ENCODE measurements around the gene PRR7.

Gene PRR7

DNA sequence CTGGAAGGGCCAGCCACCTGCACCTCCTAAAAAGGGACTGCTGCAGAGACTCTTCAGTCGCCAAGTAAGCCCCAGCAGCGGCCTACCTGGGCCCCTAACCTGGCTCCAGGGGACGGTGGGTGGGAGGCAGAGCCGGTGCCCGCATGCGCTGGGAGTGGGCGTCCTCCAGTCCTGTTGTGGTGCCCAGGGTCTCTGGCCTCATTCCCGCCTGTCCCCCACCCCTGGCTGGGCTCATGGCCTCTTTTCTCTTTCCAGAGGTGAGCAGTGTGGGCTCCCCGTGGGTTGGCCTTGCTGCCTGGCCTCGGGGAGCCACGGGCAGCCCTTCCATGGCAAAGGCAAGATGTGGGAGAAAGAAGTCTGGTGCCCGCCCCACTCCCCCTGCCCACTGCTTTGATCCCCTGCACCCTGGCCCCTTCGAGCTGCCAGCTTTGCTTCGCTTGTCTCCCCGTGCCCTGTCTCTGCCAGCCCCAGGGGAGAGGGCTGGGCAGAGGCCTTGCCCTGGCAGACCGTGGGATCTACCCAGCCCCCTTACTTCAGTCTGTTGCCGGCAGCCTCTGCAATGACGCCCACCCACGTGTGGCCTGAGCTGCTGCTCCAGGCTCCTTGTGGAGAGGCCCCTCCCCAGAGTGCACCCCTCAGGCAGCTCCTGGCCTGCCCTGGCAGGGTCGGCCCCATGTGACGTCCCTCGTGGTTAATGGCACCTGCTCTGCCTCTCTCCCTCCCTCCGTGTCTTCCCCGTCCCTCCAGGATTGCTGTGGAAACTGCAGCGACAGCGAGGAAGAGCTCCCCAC lies 5.4 kb upstream of the PRR7 start:
- no peak for DNase-seq (ENCODE audit: low read depth)
- H3K9ac ChIP-seq (ENCODE audit: low read length): no peak overlapping the region
- no peaks in the 10 kb centered on the region for H3K27me3 ChIP-seq (replicated peaks; ENCODE audit: control insufficient read depth, insufficient read depth, low read length)
- H3K36me3 ChIP-seq (ENCODE audit: control insufficient read depth, insufficient read depth, low read length, severe bottlenecking): peaks cover 10% of the 10 kb centered on the region
- no peak overlapping the region for H3K4me3 ChIP-seq (ENCODE audit: low read length)
- H3K4me1 ChIP-seq (ENCODE audit: control insufficient read depth, insufficient read depth, low read length): peaks cover 5% of the 10 kb centered on the region
- no peaks in the 10 kb centered on the region for H3K9me3 ChIP-seq (ENCODE audit: control insufficient read depth, low read length)

DNA sequence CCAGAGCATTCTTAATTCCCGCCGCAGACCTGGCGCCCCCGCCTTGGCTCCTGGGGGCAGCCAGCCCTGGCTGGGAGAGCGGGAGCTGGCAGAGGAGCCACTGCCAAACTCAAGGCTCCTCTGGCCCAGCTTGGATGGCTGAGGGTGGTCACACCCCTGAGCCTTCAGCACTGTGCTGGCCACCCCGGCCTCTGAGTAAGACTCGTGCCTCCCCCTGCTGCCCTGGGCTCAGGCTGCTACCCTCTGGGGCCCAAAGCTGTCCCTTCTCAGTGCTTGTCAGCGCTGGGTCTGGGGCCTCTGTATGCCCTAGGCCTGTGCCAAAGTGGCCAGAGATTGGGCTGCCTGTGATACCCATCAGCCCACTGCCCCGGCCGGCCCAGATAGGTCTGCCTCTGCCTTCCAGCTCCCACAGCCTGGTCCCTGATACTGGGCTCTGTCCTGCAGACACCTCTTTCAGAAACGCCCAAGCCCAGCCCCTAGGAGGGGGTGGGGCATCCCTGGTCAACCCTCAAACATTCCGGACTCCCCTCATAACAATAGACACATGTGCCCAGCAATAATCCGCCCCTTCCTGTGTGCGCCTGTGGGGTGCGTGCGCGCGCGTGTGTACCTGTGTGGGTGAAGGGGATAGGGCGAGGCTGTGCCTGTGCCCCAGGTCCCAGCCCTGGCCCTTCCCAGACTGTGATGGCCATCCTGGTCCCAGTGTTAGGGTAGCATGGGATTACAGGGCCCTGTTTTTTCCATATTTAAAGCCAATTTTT lies 4.4 kb upstream of the PRR7 start:
- H3K4me1 ChIP-seq (ENCODE audit: control insufficient read depth, insufficient read depth, low read length): peaks cover 6% of the 10 kb centered on the region
- H3K9me3 ChIP-seq (ENCODE audit: control insufficient read depth, low read length): no peaks in the 10 kb centered on the region
- H3K27me3 ChIP-seq (replicated peaks; ENCODE audit: control insufficient read depth, insufficient read depth, low read length): no peaks in the 10 kb centered on the region
- H3K9ac ChIP-seq (ENCODE audit: low read length): no peak overlapping the region
- H3K36me3 ChIP-seq (ENCODE audit: control insufficient read depth, insufficient read depth, low read length, severe bottlenecking): peaks cover 6% of the 10 kb centered on the region
- H3K4me3 ChIP-seq (ENCODE audit: low read length): no peak overlapping the region
- no peak for DNase-seq (ENCODE audit: low read depth)

DNA sequence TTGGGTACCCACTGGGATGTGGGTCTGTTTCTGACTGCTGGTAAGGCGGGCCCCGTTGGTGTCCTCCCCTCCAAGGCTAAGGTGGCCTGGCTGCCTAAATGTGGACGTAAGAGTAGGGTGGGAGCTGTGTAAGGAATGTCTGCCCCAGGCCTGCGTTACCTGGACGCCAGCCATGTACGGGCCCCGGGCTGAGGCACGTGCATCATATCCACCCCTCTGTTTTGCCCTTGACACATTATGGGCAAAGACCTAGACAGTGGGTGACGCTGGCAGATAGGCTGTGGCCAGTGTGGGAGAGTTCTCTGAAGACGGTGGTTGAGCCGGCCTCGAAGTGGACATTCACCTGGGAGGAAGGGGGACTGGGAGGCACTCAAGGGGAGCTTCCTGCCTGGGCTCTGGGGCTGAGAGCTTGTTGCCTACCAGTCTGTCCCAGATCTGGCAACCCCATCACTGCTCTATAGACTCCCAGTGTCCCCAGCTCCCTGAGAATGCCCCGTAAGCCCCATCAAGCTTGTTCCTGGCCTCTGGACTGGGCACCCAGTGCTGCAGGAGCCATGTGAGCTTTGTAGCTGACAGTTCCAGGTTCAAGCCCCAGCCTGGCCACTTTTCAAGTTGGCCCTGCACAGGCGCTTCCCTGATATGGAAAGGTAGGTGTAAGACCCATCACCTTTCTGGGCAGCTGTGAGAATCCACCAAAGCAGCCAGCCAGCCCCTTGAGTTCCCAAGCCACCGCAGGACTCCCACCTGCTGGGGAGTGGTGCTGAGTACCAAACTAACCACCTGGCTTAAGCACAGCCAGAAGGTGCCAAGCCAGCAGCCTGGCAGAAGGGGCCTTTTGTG lies 3.2 kb upstream of the PRR7 start:
- no peaks in the 10 kb centered on the region for H3K9me3 ChIP-seq (ENCODE audit: control insufficient read depth, low read length)
- DNase-seq (ENCODE audit: low read depth): no peak
- H3K4me1 ChIP-seq (ENCODE audit: control insufficient read depth, insufficient read depth, low read length): peaks cover 13% of the 10 kb centered on the region
- H3K4me3 ChIP-seq (ENCODE audit: low read length): no peak overlapping the region
- no peaks in the 10 kb centered on the region for H3K27me3 ChIP-seq (replicated peaks; ENCODE audit: control insufficient read depth, insufficient read depth, low read length)
- H3K36me3 ChIP-seq (ENCODE audit: control insufficient read depth, insufficient read depth, low read length, severe bottlenecking): peaks cover 3% of the 10 kb centered on the region
- H3K9ac ChIP-seq (ENCODE audit: low read length): no peak overlapping the region

DNA sequence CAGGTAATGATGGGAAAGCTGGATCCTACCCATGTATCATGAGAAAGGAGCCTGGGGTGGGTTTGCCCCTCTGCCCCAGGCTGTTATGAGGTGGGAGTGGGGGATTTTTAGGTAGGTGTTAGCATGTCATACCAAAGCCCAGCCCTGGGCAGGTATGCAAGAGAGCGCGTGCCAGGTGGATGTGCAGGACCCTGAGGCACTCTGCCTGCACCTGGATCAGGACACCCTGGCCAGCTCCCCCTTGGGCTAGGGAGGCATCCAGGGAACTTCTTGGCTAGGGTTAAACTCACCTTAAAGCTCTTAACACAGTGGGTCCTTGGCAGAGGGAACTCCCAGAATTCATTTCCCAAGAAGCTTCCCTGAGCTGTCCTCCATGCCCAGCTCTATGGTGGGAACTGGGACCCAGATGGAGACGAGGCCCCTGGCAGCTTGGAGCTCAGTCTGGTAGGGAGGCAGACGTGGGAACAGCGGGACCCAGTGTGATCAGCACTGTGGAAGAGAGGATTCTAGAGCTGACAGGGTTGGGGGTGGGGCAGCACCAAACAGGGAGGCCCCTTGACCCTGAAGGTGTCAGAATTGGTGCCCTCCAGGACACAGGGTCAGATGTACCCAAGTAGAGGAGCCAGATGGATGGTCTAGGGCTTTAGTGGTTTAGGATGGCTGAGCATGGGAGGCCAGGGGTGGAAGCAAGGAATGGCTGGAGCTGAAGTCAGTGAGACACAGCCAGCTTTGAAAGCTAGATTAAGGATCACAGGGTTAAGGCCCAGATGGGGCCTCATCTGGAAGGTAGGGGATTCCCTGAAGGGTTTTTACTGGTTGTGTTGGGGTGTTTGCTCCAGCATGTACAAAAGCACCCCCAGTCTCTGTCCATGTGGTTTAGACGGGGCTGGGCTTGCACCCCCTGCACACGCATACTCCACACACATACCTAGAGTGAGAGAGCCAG lies 2.2 kb upstream of the PRR7 start:
- Histone ChIP-seq H3K9ac (ENCODE audit: low read length) (no peak overlapping the region), H3K36me3 (ENCODE audit: control insufficient read depth, insufficient read depth, low read length, severe bottlenecking) (peaks cover 3% of the 10 kb centered on the region), H3K4me3 (ENCODE audit: low read length) (no peak overlapping the region), H3K4me1 (ENCODE audit: control insufficient read depth, insufficient read depth, low read length) (peaks cover 13% of the 10 kb centered on the region), H3K27me3 (replicated peaks; ENCODE audit: control insufficient read depth, insufficient read depth, low read length) (no peaks in the 10 kb centered on the region), H3K9me3 (ENCODE audit: control insufficient read depth, low read length) (no peaks in the 10 kb centered on the region)
- no peak for DNase-seq (ENCODE audit: low read depth)

DNA sequence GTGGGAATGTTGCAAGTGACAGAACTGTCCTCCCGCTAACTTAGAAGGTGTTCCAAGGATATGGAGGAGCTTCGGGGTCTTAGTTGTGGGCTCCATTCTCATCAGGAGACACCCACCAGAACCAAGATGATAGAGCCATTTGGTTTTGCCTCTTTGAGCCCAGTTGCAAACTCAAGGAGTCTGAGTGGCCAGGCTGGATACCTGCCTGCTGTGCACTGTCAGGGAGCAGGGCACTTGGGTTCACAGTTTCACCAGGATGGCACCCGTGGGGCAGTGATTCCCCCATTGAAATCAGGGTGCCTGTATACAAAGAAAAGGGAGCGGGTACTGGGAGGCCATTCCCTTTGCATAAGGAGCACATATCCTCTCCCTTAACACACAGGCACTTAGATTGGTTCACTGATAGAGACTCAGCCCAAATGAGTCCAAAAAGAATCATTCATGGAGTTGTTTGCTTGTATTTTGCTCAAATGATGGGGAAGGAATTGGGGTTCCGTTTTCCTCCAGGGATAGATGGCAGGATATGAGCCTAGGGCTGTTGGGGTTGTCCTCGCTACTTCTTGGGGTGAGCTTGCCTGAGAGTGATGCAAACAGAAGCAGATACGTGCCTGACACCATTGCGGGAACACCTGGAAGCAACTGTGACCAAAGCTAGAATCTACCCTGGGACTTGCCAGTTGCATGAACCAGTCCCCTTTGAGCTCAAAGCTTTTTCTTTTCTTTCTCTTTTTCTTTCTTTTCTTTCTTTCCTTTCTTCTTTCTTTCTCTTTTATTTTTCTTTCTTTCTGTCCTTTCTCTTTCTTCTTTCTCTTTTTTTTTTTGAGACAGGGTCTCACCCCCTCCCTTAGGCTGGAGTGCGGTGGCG lies 1.3 kb upstream of the PRR7 start:
- H3K4me3 ChIP-seq (ENCODE audit: low read length): no peak overlapping the region
- peaks cover 13% of the 10 kb centered on the region for H3K4me1 ChIP-seq (ENCODE audit: control insufficient read depth, insufficient read depth, low read length)

DNA sequence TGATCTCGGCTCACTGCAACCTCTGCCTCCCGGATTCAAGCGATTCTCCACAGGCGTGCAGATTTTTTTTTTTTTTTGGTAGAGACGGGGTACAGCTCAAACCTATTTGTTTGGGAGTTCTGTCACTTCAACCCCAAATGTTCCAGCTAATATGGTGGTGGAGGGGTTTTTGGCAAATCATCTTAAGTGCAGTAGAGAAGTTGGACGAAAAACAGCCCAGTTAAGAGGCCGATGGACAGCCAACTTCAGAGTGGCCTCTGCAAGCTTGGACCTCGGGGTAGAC lies 756 bp upstream of the PRR7 start:
- DNase-seq (ENCODE audit: low read depth): no peak
- H3K4me3 ChIP-seq (ENCODE audit: low read length): peak overlapping the region; percentile 82
- H3K36me3 ChIP-seq (ENCODE audit: control insufficient read depth, insufficient read depth, low read length, severe bottlenecking): peaks cover 3% of the 10 kb centered on the region
- no peaks in the 10 kb centered on the region for H3K27me3 ChIP-seq (replicated peaks; ENCODE audit: control insufficient read depth, insufficient read depth, low read length)
- H3K9ac ChIP-seq (ENCODE audit: low read length): peak overlapping the region; percentile 72
- H3K9me3 ChIP-seq (ENCODE audit: control insufficient read depth, low read length): no peaks in the 10 kb centered on the region
- peaks cover 13% of the 10 kb centered on the region for H3K4me1 ChIP-seq (ENCODE audit: control insufficient read depth, insufficient read depth, low read length)

More for the DNA sequence above, 1.3 kb upstream of the PRR7 start:
- Histone ChIP-seq H3K9me3 (ENCODE audit: control insufficient read depth, low read length) (no peaks in the 10 kb centered on the region), H3K9ac (ENCODE audit: low read length) (no peak overlapping the region), H3K27me3 (replicated peaks; ENCODE audit: control insufficient read depth, insufficient read depth, low read length) (no peaks in the 10 kb centered on the region), H3K36me3 (ENCODE audit: control insufficient read depth, insufficient read depth, low read length, severe bottlenecking) (peaks cover 3% of the 10 kb centered on the region)
- DNase-seq (ENCODE audit: low read depth): no peak

DNA sequence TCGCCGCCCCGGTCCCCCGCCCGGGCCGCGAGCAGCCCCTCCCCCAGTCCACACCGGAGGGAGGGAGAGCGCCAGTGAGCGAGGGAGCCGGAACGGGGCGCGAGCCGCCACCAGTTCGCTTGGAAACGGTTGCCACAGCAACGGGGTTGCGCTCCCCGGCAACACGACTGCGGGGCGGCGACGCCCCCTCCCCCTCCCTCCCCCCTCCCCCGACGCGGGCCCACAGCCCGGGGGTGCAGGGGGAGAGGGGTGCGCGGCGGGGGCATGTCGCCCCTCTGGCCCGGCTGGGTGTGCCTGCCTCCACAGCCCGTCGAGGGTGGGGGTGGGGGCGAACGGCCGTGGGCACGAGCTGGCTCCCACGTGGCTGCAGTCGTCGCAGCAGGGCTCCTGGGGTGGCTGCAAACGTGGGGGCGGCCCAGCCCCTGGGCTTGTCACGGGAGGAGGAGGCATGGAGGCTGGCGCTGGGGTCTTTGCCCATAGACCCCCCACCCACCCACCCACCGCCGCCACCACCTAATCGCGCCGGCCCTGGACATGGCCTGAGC lies 524 bp downstream of the PRR7 start:
- Histone ChIP-seq H3K4me3 (ENCODE audit: low read length) (peak overlapping the region; percentile 82), H3K36me3 (ENCODE audit: control insufficient read depth, insufficient read depth, low read length, severe bottlenecking) (peaks cover 3% of the 10 kb centered on the region), H3K9me3 (ENCODE audit: control insufficient read depth, low read length) (no peaks in the 10 kb centered on the region), H3K9ac (ENCODE audit: low read length) (peak overlapping the region; percentile 72), H3K27me3 (replicated peaks; ENCODE audit: control insufficient read depth, insufficient read depth, low read length) (no peaks in the 10 kb centered on the region), H3K4me1 (ENCODE audit: control insufficient read depth, insufficient read depth, low read length) (peaks cover 13% of the 10 kb centered on the region)
- DNase-seq (ENCODE audit: low read depth): peak; percentile 74

DNA sequence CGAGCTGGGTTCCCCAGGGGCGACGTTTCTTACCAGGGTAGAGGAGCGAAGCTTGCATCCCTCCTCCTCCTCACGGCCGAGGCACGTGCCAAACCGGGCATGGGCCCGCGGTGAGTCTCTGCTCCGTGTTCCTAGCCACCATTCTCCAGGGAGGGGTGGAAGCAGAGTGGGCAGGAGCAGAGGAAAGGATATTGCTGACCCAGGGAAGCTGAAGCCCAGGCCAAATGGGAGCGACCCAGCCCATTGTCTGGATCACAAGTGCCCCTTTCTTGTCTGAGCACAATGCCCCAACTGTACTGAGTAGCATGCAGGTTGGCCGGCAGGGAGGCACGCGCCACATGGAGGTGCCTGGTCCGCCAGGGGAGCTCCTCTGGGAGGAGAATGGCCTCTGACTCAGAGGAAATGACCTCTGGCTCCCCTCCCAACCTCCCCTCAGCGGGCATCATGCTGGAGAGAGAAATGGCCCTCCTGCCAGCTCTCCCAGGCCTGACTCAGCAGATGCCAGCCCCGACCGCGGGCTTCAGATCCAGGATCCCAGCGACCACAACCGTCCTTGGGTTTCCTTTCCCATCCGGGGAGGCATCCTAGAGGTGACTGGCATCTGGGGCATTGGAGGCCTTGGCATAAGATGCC lies 1.1 kb downstream of the PRR7 start:
- Histone ChIP-seq H3K4me3 (ENCODE audit: low read length) (no peak overlapping the region), H3K27me3 (replicated peaks; ENCODE audit: control insufficient read depth, insufficient read depth, low read length) (no peaks in the 10 kb centered on the region), H3K4me1 (ENCODE audit: control insufficient read depth, insufficient read depth, low read length) (peaks cover 13% of the 10 kb centered on the region), H3K9me3 (ENCODE audit: control insufficient read depth, low read length) (no peaks in the 10 kb centered on the region), H3K9ac (ENCODE audit: low read length) (no peak overlapping the region), H3K36me3 (ENCODE audit: control insufficient read depth, insufficient read depth, low read length, severe bottlenecking) (no peaks in the 10 kb centered on the region)
- DNase-seq (ENCODE audit: low read depth): peak; percentile 68

DNA sequence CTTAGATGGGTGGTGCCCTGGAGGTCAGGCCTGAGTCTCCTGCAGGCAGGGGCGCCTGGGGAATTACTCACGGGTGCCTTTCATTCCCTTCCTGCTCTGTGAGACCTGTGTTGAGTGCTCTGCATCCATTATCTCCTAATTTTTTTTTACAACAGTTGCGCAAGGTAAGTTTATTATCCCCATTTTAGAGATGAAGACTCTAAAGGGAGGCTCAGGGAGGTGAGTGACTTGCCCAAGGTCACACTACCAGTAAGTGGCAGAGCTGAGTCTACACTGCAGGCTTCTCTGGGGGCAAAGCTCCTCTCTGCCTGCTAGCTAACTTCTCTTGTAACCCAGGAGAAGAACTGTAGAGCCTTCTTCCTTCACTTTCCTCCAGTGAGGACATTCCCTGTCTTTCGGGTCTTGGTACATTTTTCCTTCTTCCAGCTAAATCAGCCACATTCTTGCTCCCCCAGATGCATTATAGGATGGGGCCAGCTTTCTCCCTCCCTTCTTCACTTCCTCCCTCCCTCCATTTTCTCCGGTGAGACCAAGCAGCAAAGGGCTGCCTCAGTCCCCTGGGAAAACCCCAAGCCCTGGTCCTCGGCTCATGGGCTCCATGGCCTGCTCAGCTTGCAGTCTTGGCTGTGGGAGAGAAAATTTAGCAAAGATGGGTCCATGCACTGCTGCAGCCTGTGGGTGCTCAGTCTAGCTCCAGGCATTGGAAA lies 1.8 kb downstream of the PRR7 start:
- H3K27me3 ChIP-seq (replicated peaks; ENCODE audit: control insufficient read depth, insufficient read depth, low read length): no peaks in the 10 kb centered on the region
- no peak overlapping the region for H3K9ac ChIP-seq (ENCODE audit: low read length)
- no peaks in the 10 kb centered on the region for H3K36me3 ChIP-seq (ENCODE audit: control insufficient read depth, insufficient read depth, low read length, severe bottlenecking)
- DNase-seq (ENCODE audit: low read depth): no peak
- H3K9me3 ChIP-seq (ENCODE audit: control insufficient read depth, low read length): no peaks in the 10 kb centered on the region
- no peak overlapping the region for H3K4me3 ChIP-seq (ENCODE audit: low read length)
- peaks cover 13% of the 10 kb centered on the region for H3K4me1 ChIP-seq (ENCODE audit: control insufficient read depth, insufficient read depth, low read length)

All from adipocyte (in vitro differentiated cells).